Activated T-cell treated with anti-CD3 and anti-CD28 coated beads for 1 hour (primary cell): Measurements from ENCODE around the gene HHAT.

Experiments
- DNase-seq: peaks from one replicate; pipeline ENCODE4 v3.0.0-alpha.2; 2020; ENCODE audit warnings: low read depth

HHAT gene

DNA sequence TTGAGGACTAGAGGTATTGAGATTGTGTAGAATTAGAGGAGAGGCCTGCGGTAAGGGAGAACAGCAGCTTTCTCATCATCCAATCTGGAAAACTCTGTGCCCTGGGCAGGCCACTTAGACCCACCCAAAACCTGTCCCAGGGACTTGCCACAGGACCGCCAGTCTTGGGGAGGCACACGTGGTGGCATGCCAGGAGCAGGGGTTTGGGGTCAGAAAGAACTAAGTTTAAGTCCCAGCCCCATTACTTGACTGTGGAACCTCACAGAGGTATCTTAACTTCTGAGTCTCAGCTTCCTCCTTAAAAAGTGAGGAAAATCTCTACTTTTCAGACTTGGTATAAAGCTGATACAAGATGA is 356.6 kb downstream of the HHAT start:
- DNase-seq, result no peak

DNA sequence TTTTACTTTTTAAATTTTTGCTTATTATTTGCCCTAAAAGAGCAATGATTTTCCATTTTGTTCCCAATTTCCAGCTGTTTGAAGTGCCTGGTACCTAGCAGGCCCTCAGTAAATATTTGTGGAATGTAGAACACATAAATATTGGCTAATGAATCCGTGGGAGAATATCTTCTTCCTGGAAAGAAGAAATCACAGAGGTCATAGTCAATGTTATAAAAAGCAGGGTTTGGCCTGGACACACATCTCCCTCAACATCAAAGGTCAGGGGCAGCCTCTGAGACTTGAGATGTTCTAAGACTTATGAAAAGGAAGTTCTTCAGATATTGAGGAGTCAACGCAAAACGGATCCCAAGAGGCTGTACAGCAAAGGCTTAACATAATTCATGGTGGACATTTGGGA is 358.1 kb downstream of the HHAT start:
- no peak for DNase-seq

DNA sequence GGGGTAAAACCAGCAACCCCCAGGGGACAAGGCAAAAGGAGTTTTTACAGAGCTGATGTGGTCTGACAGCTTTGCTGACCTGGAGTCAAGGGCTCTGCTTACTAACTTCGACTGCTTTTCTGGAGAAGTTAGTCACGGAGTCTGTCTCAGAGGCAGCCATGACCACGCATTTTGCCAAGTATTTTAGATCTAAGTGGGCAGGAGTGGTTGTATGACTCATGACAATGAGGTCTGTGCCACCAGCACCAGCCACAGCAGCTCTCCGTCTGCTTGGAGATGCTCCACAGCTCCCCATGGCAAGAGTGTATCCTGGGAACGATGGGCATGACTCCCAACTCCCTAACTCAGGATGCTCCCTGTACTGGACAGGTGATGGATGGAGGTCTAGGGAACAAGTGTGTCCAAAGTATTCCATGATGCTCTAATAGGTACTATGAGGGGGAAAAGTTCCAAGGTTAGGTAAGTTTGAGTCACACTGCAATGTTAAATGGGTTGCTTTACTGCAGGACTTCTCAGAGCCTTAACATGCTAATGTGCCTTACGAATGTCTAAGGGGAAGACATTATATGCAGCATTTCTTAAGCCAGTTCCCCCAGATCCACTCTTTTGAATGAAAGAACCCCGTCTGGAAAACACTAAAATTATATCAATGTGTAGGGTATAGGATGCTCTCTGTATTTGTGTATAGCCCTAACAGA is 359.0 kb downstream of the HHAT start:
- DNase-seq, result no peak

DNA sequence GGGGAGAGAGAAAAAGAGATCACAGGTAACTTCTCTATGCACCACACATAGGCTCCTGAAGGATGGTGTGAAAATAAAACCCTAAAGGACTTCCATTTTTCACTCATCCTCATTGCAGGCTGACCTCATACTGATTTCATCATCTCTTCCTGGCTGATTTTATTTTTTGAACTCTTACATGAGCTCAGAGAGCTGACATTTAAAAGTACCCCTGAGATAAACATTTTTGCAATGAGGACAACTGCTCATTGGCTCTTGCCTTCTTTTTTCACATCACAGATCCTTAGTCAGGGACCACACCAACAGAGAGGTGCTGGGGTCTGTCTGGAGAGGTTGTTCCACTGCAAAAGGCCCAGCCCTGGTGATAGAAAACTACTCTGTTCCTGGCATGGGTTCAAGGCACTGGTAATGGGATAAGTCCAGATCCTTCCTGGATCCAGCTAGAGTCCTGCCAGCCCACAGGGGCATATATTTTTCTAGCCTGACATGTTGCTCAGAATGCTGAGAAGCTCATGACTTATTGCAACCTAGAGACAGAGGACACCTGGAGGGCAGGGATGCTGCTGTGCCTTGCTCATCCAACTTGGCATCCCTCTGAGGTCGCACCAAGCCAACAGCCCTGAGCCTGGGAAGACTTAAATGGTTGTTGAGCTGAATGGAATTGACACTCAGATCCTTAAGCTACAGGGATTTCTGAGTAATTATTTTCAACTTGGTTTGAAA is 360.0 kb downstream of the HHAT start:
- no peak for DNase-seq

DNA sequence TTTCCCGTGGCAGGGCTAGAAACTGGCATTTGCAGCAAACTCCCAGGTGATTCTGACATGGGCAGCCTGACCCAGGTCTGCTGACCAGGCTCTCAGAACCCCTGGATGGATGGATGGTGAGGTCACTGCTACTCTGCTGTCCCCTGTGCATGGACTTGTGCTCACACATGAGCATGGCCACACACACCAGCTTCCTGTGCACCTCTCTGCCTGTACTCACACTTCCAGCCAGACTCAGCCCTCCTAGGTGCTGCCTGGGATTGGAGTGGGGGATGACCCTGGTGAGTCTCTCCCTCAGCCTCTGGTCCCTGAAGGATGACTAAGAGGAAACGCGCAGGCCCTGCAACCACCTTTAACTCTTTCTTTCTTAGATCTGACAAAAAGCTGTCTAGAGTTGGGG is 361.1 kb downstream of the HHAT start:
- DNase-seq, result no peak

DNA sequence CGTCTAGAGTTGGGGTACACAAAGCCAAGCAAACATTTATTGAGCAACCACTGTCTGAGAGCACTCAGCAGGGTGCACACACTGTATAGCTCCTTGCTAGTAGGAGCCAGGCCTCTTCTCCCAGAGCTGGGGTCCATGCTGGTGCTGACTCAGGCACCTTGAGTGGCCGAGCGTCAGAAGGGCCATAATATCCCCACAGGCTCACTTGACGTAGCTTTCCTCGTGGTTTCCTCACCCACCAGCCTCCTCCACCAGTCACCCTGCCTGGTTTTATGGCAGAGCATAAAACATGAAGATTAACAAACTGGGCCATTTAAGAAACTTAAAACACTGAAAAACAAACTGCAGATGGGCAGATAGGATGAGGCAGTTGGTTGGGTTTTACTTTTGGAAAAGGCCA is 361.5 kb downstream of the HHAT start:
- DNase-seq, result no peak

DNA sequence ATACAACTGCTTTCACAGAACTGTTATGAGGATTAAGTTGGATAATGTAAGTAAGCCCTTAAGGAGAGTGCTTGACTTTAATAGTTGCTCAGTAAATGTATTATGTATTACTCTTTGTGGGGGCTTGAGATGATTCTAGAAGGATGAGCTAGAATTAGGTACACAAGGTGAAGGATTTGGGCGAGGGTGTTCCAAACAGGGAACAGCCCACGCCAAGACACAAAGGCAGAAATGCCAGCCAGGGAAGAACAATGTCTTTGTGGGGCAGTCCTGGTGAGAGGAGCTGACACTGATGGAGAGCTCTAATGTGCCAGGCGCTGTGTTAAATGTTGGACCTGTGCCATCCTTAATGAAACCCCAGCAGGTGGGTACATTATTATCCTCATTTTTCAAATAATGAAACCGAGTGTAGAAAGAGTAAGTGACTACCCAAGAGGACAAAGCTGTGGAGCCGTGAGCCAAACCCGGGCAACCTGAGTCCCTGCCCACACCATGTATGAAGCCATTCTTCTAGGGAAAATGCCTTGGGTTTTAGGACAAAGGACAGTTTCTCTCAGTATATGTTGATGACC is 362.4 kb downstream of the HHAT start:
- no peak for DNase-seq

DNA sequence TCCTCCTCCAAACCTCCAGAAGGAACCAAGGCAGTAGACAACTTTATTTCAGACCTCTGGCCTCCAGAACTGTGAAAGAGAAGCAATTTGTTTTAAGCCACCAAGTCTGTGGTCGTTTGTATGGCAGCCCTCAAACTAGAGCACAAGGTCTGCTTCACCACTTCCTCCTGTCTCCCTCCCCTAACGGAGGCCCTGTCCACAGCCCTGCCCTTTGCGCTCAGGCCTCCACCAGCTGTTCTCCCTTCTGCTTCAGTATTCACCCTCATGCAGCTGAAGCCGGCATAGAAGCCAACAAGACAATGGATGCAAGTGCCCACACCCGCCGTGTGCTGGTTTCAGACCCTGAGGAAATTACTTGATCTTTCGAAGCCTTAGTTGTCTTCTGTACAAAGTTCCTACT is 364.1 kb downstream of the HHAT start:
- no peak for DNase-seq

DNA sequence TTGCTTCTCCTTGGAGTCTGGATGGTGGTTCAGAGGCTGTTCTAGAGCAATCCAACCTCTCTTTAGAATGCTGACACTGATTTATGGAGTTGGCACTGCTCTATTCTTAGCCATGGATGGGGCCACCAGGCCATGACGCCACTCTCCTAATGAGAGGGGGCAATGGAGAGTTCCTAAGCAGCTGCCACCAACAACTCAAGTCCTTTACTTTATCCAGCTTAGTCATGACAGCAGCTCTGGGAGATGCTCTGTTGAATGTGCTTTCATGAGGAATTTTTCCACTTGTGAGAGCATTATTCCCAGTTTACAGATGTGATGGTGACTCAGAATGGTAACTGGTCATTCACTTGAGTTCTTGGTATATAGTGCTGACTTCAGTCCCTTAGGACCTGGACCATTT is 366.3 kb downstream of the HHAT start:
- no peak for DNase-seq

DNA sequence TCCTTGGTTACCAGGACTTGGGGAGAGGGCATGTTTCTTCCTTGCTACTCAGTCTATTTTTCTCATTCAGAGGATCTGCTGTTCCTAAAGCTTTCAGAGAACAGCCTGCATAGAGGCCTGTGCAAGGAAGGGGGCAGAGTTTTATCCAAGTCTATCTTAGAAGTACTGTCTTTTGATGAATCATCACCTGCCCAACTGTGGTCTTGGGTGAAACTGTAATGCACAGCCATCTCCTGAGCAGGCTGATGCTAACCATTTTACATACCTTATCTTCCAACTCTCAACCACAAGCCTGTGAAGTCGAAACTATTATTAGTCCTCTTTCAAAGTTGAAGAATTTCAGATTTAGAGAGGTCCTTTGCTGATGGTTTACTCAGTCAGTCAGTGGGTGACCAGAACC is 368.0 kb downstream of the HHAT start:
- DNase-seq, result no peak

DNA sequence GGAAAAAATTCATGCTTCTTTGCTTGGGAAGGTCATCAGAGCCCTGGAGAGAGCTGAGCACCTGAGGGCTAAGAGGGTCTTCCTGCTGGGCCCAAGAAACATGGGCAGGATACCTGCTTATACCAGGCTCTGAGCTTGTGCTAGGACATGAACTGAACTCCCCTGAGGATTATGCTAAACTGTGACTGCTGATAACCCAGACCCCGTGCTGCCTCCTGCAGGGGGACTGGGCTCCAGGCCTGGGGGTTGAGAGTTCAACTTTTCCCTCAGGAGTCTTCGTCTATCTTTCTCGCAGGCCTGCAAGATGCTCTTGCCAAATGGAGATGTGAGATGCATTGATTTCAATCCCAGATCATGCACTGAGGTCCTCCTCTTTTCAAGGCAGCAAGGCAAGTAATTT is 368.5 kb downstream of the HHAT start:
- DNase-seq, result no peak

DNA sequence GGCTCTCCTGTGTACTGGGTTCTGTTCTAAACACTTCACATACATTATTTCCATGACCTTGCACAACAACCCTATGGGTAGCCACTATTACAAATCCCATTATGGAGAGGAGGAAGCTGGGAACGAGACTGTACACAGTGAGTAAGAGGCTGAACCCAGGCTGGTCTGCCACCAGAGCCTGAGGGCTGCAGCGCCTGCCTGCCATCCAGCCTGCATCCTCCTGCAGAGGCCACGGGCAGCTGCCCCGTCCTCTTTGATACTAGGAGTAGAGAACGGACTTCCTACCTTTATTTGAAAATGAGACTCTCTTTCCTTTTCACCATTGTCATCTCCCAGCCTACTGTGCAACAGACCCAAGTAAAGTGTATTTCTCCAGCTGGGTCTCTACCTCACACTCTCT is 370.0 kb downstream of the HHAT start:
- DNase-seq, result no peak

DNA sequence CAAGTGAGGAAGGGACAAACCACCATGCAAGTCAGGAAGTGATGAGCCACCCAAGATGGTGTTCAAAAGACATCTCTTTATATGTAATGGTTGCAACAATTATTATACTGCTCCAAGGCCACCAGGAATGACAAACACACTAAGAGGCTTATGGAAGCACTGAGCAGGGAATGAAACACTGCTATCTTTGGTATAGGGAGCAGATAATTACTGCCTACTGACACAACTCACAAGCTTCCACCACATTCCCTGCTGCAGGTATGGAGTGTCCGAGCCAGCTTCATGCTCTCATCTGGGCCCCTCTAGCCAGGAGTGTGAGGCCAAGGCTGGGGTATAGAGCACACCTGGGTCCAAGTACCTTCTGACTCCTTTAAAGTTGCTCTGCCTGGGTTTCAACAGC is 371.4 kb downstream of the HHAT start:
- no peak for DNase-seq

DNA sequence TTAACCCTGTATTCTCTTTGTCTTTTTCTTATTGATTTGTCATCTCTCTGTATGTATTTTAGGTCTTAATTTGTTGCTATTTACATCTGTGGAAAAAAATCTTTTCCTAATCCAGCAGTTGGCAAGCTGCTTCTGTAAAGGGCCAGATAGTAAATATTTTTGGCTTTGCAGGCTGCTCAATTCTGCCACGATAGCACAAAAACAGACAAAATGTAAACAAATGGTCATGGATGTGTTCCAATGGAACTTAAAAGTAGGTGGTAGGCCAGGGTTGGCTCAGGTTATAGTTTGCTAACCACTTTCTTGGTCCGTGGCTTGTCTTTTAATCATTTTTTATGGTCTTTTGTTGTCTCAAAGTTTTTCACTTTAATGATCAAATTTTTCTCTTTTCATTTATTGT is 371.8 kb downstream of the HHAT start:
- no peak for DNase-seq

DNA sequence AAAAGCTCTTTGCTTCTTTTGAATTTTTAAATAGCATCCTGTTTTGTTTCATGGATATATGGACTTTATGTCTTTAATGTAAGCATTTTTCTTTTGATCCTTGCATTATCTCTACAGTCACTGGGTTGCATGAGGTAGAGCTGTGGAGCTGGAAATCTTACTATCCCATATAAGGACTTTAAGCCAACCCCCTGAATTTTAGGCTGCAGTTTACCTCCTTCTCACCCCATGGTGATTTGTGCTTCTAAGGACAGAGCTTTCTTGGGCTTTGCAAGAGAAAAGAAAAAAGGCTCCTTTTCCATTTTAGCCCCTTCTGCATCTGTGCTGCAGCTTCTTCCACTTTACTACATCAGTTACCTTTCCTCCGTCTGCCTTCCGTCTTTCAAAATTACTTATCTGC is 373.8 kb downstream of the HHAT start:
- DNase-seq, result no peak

DNA sequence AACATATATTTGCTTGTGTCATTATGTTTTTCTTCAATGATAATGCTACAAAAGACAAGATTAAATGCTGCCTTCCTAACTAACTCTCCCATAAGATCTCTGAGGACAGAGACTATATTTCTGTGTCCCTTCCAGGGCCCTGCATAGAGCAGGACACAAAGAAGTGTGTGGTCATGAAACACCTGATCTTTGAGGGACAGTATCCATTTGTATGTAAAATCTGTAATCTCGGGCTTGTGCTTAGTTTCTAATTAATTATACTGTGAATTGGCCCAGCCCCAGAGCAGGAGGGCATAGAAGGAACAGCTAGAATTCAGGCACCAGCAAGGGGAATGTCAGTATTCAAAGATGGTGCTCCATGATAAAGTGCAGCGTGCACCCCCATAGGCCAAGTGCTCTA is 374.9 kb downstream of the HHAT start:
- DNase-seq, result no peak

DNA sequence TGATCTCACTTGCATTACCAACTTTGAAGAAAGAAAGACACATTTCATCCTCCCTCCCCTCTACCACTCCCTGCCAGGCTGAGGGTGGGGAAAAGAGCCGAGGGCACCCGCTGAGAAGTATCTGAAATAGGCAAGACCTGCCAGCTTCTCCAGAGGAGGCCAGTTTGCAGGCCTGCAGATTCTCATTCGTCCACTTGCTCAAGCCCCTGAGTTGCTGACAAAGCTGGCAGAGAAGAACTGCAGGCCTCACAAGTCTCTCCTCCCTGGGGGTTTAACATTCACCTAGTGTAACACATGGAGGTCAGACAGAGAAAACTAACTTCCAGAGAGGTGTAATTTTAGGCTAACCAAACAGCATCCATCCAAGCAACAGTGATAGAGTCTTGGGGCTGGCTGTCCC is 376.4 kb downstream of the HHAT start:
- no peak for DNase-seq

DNA sequence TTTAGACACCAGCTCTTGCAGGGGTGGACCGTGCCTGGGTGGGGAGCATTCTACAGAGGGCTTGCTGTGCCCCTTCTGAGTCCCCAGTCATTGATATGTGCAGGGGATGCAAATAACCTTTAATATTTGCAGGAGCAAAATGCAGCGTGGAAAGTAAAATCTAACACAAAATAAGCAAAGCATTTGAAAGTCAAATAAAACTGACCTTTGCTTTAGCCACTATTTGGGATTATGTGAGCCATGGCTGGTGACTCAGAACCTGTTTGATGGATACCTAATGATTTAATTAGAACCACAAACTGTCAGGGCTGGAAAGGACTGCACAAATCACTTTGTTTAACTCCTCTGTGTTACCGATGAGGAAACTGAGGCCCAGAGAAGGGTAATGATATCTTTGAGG is 377.5 kb downstream of the HHAT start:
- DNase-seq, result no peak

DNA sequence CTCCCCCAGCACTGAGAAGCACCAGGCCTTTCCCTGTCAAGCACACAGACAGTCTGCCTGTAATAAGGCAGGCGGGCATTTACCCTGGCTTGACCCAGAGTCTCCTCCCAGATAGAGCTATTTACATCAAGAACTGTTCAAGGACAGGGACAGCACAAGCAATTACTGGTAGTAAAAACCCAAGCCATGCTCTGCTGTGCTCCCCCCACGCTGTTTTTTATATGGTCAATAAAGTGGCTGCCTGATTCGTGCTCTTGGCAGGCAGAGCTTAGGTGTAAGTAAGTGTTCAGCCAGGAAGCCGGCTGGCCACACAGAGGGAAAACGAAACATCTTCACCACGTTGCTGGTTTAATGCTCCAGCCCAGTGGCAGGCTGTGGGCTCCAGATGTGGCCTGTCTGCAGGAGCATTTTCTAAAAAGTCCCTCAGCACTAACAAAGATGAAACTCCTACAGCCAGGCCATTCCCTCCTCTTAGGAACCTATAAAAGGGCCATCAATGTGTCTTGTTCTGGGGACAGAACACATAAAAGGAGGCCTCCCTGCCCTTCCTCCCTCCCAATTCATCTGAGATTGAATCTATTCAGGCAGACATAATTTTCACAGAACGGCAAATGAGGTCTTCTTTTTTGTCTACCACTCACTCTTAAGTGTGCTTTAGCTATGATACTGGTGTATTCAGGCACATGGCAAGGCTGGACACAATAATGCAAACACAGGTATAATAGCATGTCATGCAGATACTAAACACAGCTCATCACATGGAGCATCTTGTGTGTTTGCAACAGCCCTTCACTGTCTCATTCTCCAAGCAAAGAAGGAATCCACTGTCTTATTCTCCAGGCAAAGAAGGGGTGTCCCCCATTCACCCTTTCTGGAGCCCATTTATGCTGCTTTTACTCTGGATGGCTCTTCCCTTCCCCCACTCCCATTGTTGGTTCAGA is 378.9 kb downstream of the HHAT start:
- DNase-seq, result no peak

DNA sequence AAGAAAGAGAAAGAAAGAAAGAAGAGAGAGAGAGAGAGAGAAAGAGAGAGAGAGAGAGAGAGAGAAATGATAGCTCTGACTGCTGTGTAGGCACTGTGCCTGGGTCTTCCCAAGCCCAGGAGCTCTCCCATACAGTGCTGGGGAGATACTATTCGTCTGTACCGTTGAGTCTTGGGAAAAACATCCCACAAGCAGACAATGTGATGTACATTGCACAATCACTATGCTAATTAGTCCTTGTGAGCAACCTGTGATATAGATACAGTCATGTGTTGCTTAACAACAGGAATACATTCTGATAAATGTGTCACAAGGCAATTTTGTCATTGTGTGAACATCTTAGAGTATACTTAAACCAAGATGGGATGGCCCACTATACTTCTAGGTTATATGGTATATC is 381.0 kb downstream of the HHAT start:
- no peak for DNase-seq

DNA sequence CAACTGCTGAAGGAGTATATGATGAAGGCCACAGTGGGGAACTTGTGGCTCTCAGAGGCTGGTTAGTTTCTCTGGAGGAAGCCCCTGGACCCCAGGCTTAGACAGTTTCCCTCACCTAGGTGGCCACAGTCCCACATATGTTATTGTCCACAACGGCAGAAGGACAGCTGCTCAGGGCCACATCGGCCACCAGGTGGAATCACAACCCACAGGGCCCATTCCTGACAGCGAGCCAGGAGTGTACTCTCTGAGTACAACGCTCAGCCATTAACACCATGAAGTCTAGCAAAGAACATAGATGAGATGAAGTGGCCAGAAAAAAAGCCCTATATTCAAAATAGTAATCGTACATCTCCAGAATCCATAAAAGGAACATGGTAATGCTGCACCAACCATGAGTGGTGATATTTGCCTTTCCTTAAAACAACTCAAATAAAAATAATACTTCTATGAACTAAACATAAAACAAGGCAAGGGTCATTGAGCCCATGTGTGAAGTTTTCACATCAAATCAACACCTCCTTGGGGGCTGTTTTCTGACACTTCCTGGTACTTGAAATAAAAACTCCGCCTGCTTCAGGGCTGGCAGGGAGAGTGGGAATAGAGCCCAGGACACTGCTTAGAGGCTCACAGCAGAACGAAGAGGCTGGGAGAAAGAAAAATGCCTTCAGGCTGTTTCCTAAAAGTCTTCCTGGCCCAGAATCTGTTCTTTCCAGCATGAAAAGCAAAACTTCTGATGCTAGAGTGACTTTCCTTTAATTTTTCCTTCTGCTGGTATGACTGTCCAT is 383.3 kb downstream of the HHAT start:
- no peak for DNase-seq

DNA sequence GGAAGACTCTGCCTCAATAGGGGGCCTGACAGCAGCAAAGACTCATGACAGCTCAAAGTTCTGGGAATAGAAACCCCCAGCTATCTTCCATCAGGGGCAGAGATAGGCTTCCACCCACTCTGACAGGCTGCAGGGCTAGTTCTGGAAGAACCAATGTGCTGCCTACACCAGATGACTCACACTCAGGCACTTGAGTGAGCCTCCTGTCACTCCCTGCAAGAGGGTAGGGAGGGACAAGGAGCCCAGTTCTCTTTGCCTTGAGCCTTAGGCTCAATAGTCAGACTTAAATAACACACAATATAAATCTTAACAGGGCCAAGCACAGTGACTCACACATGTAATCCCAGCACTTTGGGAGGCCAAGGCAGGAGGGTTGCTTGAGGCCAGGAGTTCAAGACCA is 386.4 kb downstream of the HHAT start:
- DNase-seq, result no peak
